Temporal lobe (tissue), 1 donor: ENCODE results near the gene FGD5. TPM values are rescaled to one million over a fixed set of nuclear protein-coding genes. Genes with fewer than 3 reads are reported as not detected.

ENCODE experiments used
- total RNA-seq: library from RNA; depleted of rRNA; stranded (reverse); fragments of >200 nt; gene quantifications from one replicate; pipeline ENCODE4 v1.2.3, GENCODE V29; 2014

FGD5 gene
- total RNA-seq, 1 donor from 2014 or later, result 3.4 TPM

Other genes starting within 250 kb of the FGD5 start
- 11.3 TPM for gene CCDC174, start 167.2 kb upstream of the FGD5 start, total RNA-seq
- not detected for gene C3orf20, start 143.8 kb upstream of the FGD5 start, total RNA-seq
- gene NR2C2, start 128.6 kb downstream of the FGD5 start, total RNA-seq, result 80.6 TPM
- 15.2 TPM for gene MRPS25, start 246.4 kb downstream of the FGD5 start, total RNA-seq